GM21390 (cell line): ENCODE data around the gene FNDC3A.
A peak's percentile ranks its signal among the peaks of the same experiment; 100 is the strongest.

Experiments used
- ATAC-seq: cut with Tn5 transposase; IDR thresholded peaks from one replicate; pipeline ENCODE4 v1.9.1; 2021; ENCODE audit not compliant: unreplicated experiment

The FNDC3A gene, protein sequence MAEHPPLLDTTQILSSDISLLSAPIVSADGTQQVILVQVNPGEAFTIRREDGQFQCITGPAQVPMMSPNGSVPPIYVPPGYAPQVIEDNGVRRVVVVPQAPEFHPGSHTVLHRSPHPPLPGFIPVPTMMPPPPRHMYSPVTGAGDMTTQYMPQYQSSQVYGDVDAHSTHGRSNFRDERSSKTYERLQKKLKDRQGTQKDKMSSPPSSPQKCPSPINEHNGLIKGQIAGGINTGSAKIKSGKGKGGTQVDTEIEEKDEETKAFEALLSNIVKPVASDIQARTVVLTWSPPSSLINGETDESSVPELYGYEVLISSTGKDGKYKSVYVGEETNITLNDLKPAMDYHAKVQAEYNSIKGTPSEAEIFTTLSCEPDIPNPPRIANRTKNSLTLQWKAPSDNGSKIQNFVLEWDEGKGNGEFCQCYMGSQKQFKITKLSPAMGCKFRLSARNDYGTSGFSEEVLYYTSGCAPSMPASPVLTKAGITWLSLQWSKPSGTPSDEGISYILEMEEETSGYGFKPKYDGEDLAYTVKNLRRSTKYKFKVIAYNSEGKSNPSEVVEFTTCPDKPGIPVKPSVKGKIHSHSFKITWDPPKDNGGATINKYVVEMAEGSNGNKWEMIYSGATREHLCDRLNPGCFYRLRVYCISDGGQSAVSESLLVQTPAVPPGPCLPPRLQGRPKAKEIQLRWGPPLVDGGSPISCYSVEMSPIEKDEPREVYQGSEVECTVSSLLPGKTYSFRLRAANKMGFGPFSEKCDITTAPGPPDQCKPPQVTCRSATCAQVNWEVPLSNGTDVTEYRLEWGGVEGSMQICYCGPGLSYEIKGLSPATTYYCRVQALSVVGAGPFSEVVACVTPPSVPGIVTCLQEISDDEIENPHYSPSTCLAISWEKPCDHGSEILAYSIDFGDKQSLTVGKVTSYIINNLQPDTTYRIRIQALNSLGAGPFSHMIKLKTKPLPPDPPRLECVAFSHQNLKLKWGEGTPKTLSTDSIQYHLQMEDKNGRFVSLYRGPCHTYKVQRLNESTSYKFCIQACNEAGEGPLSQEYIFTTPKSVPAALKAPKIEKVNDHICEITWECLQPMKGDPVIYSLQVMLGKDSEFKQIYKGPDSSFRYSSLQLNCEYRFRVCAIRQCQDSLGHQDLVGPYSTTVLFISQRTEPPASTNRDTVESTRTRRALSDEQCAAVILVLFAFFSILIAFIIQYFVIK

DNA sequence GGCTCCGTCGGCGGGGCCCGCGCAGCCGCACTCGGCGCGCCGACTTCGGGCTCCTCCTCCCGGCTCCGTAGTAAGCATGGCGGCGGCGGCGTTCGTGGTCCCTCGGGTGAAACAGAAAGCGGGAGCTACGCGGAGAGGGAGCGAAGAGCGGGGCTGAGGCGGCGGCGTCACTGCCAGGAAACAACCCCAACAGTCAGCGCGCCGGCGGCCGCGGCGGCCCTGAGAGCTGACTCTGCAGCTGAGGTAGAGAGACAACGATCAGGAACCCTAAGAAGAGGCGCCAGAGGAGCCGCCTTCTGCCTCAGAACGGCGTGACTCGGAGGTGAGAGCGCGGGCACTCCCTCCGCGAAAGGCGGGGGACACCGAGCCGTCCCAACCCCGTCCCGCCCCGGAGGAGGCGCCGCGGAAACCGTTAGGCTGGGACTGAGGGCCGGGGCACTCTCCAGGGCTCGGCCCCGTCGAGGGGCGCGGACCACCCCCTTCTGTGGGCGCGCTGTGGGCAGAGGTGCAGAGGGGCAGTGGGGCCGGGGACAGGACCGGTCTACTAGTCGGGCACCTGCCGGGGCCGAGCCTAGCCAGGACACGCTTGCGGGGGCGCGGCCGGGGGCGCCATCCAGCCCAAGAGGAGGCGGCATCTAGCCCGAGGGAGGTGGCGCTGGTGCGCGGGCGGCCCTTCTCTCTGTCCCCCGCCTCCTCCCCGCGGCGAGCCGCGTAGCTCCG lies at the start of gene FNDC3A:
Gene FNDC3A (plus strand): TSS at position 57 of the 720 bp plus-strand sequence. CDS start 30,279 bp downstream, outside the sequence.
- ATAC-seq: peak; percentile 60

DNA sequence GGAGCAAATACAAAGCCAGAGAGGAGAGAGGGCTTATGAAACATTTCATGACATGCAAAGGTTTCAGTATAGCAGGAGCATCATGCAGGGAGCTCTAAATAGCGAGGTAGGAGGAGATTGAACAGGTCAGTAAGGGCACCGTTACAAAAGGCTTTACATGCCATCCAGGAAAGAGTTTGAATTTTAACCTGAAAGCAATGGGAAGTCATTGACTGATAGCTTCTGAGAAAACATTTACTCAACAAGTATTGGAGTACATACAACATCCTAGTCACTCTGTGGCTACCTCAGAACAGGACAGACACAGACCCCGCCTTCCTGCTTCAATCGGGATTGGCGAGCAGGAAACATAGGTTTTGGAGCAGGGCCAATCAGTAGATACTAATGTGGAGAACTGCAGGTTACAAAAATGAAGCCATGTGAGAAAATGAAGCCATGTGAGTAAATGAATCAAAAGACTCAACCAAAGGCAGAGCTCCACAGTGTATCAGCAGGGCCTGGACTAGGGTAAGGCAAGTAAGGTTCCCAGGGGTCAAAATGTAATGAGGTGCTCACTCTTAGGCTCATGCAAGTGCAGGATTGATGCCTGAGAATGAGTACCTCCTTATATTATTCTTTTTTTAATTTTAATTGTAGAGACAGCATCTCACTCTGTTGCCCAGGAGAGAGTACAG lies 46.8 kb upstream of the FNDC3A start:
- no peak for ATAC-seq

DNA sequence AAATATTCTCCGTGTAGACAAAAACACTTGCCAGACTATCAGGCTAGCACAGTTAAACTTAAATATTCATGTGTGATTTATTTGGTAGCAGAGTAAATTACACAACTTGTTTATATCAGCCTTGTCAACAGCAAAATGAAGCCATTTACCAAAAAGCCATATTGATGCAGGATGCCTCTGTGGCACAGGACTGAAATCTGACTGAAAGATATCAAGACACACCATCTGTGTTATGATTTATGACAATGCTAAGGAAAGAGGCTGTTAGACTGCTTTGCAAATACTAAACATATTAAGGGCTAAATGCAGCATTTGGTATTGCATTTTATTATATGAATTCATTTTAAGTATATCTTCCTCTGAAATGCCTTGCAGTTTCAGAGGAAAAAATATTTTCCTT lies 44.8 kb upstream of the FNDC3A start:
- ATAC-seq: no peak

DNA sequence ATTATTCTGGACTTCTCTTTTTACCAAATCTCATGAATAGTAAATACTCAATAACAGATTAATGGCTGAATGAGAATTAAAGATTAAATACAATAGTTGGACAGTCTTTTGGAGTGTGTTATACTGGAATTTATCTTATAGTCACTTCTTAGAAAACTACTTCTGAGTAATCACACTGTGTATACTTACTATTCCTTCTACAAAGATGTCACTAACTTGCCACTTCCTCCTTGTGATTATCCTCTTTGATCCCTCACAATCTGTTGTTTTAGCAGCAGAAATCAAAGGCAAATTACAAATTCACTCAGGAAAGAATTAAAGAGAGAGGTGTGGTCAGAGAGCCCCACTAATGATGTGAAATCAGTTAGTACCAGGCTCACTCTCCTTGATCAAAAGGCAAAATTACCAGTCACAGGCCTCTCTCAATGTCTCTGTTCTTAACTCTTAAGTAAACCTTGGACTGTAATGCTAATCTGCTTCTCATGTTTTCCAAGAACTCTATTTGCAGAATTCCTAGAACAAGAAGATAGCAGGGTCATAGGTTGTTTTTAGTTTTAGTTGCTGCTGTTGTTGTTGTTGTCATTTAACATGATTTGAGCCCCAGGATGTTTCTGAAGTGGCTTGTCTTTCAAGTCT lies 37.3 kb upstream of the FNDC3A start:
- ATAC-seq: no peak

DNA sequence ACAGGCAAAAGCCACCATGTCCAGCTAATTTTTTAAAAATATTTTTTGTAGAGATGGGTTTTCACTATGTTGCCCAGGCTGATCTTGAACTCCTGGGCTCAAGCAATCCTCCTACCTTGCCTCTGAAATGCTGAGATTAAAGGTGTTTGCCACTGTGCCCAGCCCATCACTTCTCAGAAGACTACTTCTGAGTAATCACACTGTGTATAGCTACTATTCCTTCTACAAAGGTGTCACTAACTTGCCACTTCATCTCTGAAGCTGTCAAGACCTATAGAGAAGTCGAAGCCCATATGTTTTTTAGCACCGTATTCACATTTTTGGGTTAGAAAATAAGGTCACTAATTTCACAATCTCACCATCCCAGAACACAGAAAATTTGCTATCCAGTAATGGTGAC lies 36.0 kb upstream of the FNDC3A start:
- no peak for ATAC-seq

DNA sequence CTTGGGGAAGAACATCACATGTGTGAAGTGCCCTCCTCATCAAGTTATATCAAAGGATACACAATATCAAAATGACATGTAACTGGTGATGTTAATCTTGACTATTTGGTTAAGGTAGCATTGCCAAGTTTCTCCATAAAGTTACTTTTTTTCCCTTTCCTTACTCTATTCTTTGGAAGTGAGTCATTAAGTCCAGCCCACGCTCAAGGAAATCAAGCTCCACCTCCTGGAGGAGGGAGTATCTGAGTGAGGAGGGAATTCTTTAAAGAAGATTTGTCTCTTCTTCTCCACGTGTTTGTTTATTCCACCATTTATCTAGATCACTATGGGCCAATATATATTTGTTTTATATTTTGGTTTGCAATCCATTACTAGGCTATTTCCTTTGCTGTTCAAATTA lies 33.6 kb upstream of the FNDC3A start:
- no peak for ATAC-seq

DNA sequence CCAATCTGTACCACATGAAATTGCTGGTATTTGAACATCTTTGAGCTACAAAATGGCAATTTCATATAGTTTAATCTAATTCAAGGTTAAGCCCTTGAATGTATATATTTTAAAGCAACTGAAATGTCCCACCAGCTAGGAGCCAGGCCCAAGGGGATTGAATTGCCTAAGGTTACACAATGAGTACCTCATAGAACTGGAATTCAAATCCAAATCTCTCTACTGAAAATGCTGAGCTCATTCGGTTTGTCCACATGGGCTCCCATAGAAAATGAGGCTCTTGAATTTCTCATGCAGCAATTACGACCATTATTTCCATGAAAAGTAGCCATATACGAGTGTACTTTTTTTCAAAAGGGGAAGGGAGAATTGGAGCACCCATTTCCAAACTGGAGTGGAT lies 31.5 kb upstream of the FNDC3A start:
- ATAC-seq: no peak

DNA sequence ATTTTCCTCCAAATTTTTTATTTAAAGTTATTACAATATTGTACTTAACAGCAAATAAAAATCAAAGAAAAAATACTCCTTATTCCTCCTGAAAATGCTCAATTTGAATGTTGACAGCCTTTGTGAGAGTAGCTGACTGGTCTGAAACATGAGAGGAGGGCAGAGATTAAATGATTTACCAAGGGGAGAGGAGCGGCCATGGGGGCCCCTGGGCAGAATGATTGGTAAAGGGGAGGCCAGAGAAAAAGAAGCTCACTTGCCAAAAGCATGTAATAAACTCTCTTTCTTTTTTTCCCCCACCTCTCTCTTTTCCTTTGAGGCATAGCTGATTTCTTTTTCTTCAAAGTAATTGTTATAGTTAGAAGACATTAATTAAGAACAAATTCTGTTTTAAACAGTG lies 30.1 kb upstream of the FNDC3A start:
- no peak for ATAC-seq

DNA sequence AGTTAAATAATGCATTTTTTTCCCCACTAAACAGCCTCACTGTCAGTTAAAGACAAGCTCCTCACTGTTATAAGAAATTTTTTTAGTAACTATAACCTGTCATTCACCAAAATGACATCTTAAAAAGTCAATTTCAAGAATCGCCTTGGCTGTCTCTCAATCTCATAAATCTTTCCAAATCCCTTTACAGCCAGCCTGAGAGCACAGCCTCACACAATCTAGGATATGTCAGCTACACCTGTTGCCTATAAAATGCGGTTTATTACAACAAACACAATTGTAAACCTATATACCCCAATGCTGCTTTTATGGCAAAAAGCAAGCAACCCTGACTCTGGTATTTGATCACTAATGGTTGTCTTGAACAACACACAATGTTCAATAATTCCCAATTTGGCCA lies 29.5 kb upstream of the FNDC3A start:
- no peak for ATAC-seq

DNA sequence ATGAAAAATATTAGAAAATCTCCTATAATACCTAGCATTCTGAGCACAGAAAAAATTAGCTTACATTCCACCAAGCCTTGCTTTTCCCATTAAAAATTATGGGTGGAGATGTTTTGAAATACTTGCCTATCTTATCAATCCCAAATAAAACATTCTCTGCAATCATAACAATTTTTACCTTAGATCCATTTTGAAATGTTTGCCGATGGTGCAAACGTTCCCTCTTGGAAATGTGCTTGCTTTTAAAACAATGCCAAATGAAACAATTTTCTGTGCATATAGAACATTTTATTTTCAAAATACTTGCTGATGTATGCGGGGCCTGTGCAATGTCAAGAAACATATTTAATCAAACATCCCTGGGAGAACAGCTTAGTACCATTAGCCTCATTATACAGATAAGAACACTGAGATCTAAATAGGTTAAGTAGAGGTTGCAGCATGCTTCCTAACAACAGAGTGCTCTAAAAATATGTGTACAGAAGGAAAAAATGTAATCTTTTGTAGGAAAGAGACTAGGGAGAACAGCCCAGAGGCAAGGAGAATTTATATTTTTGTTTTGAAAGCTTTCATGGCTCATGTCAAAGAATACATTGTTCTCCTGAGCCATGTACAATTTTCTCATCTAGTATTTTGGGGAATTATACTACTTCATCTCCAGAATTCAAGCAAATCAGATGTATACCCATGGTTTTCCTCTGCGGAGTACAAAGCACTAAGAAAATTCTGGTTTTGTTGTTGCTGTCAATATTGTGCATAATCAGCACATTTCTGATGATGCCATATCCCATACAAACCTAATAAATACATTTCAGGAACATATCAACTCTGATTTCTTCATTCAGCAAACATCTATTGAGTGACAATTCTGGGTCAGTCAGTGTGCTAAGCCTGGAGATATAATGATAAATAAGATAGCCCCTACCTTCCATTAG lies 25.9 kb upstream of the FNDC3A start:
- no peak for ATAC-seq

DNA sequence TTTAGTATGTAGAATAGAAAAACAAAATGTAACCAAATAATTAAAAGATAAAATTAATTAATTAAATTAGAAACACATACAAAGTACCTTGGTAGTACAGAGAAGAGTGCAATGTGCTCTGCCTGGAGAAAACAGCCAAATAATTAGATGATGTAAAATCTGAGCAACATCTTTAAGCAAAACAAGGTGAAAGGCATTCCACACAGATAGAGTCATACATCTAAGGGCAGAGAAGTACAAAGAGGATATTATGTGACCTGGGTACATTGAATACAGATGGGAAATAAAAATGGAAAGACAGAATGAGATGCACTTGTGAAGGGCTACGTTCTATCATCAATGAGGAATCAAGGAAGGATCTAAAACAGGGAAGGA lies 25.2 kb upstream of the FNDC3A start:
- no peak for ATAC-seq

DNA sequence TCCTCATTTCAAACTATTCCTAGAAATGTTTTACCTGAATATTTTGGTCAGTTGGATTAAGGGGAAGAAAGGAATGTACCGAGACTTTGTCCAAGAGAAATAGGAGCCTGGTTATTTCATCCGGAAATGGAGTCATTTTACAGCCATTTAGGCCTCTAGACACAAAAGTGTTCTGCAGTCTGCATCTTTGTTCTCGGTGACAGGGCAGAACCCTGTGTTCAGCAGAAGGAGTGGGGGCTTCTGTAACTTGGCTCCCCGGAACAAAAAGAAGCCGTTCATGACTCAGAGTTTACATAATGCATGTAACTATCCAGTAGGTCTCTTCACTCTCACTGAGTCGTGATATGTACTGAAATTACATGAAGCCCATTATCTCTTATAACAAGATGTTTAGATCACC lies 21.6 kb upstream of the FNDC3A start:
- no peak for ATAC-seq

DNA sequence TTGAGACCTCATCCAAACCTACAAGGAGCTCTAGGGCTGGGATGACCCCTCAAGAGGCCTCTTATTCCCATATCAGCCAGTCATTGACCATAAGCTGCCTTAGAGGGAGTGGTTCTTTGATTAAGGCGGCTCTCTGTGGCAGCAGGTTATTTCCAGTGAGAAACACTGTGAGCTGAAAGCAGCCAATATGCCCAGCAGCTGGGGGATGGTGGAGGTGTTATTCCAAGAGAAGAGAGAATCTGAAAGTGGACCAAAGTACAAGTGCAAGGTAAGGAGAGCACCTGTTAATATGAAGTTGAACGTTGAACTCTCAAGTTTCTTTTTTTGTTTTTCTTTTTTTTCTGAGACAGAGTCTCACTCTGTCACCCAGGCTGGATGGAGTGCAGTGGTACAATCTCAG lies 20.2 kb upstream of the FNDC3A start:
- no peak for ATAC-seq

DNA sequence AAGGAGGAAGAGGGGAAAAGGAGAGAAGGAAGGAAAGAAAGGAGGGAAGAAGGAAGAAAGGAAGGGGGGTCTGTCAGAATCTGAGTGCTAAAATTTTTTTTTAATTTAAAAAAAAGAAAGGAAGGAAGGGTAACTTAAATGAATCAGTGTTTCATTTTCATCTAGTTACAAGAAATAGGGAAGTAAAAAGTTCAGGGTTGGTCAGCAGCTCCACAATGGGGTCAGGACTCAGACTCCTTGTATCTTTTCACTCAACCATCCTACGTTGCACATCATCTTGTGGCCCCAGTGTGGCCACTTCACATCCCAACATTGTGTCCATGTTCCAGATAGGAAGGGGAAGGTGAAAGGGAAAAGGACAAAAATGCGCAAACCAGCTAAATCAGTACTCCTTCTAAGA lies 14.3 kb upstream of the FNDC3A start:
- no peak for ATAC-seq

DNA sequence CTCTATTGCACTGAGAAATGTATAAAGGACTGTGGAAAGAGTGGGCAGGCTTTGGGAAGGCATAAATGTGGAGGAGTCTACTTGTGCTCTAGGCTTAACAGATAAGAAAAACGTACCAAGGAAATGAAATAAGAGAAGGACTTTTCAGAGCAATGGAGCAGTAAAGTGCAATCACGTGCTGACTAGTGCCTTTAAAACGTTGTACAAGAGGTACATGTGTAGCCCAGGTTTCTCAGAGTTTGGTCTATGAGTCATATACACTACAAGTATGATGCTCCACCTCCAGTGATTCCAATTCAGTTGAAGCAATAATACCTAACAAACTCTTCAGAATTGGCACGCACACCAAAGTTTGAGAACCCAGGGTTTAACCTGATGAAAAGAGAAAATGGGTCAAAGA lies 13.4 kb upstream of the FNDC3A start:
- no peak for ATAC-seq

DNA sequence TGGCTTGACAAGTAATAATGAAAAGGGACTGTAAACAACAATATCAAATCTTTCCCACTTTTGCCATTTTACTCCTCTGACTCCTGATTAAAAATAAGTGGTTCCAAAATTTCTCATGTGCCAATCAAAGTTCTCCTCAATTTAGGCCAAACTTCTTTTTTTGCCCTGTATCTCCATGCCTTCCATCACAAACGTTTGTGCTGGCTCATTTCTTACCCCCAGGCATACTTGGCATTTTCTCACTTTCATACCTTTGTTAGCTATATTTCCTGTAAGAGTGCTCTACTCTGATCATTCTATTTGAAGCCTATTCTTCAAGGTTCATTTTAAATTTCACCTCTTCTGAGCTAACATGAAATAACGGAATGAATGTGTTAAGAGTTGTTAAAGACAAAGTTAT lies 10.0 kb upstream of the FNDC3A start:
- no peak for ATAC-seq

DNA sequence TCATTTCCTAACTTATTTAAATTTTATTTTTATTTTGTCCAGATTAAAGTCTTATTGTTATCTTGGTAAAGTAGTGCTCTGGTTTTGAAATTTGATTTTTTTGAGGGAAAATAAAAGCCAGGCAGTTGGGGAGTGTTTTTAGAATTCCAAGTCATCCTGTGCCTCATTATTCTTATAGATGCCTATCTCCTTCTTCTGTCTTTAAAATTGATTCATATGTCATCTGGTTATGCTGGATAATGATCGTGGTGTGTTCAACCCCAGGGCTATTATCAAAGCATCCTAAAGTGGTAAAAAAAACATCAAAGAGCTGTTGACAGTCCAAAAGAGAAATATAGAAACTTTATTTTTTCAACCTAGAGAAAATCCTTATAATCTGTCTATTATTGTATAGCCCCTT lies 6.0 kb upstream of the FNDC3A start:
- no peak for ATAC-seq

DNA sequence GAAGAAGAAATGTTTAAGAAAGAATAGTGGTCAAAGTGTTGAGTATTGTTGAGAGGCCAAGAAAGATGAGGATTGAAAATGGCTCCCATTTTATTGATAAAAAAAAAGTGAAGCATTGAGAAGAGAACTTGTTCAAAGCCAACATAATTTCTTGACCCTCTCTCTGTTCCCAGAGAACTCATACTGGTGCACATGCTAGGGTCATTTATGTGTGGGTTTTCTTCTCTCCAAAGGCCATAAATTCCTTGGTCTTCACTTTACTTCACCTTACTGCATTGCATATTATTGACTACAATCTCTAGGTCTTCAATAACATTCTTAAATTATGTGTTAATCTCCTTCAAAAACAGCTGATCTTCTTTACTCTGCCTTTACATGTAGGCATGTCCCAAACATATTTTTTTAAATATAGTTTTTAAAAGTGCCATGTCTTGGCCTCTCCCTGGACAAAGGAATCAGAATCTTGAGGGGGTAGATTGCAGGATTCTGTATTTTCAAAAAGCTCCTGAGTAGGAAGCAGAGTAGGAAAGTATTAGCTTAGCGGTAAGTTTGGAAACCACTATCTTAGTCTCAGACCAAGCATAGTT lies 1.8 kb upstream of the FNDC3A start:
- no peak for ATAC-seq
